Osteoblast (primary cell): Measurements from ENCODE around the gene COL5A2. TPM values are rescaled to one million over a fixed set of nuclear protein-coding genes. Genes with fewer than 3 reads are reported as not detected.
A peak's percentile ranks its signal among the peaks of the same experiment; 100 is the strongest.

Experiments used
- DNase-seq: peaks from one replicate; pipeline ENCODE4 v3.0.0; 2011; ENCODE audit warnings: low spot score, mixed read lengths; ENCODE audit not compliant: insufficient read length; ENCODE audit errors: missing footprints
- H2AFZ ChIP-seq: 2 replicates; pipeline ENCODE4 v1.6.0; 2011; ENCODE audit warnings: mild to moderate bottlenecking, low read length
- H3K27ac ChIP-seq: 2 replicates; pipeline ENCODE4 v1.5.1; 2011; ENCODE audit warnings: mild to moderate bottlenecking, low read depth, low read length, moderate library complexity
- H3K27me3 ChIP-seq: 2 replicates; pipeline ENCODE4 v1.6.0; 2012; ENCODE audit warnings: mild to moderate bottlenecking, control low read depth, inconsistent platforms, low read length, moderate library complexity; ENCODE audit not compliant: insufficient read depth
- H3K36me3 ChIP-seq: 2 replicates; pipeline ENCODE4 v1.5.1; 2011; ENCODE audit warnings: mild to moderate bottlenecking, low read length, control low read depth, moderate library complexity; ENCODE audit not compliant: insufficient read depth
- H3K4me1 ChIP-seq: 2 replicates; pipeline ENCODE4 v1.5.1; 2011; ENCODE audit warnings: mild to moderate bottlenecking, low read length, control low read depth, moderate library complexity; ENCODE audit not compliant: insufficient read depth
- H3K4me2 ChIP-seq: 2 replicates; pipeline ENCODE4 v1.6.0; 2011; ENCODE audit warnings: mild to moderate bottlenecking, low read length; ENCODE audit not compliant: insufficient read depth
- H3K4me3 ChIP-seq: fragments of 200-600 bp; sonication (generic); 3 replicates; pipeline ENCODE4 v1.5.1; 2012; ENCODE audit warnings: mild to moderate bottlenecking, low read length, inconsistent platforms; ENCODE audit not compliant: insufficient read depth
- H3K79me2 ChIP-seq: 2 replicates; pipeline ENCODE4 v1.6.0; 2012; ENCODE audit warnings: mild to moderate bottlenecking, low read length, control low read depth, inconsistent platforms; ENCODE audit not compliant: insufficient read depth
- H3K9me3 ChIP-seq: 2 replicates; pipeline ENCODE4 v1.5.1; 2011; ENCODE audit warnings: low read depth, low read length, control low read depth
- H4K20me1 ChIP-seq: 2 replicates; pipeline ENCODE4 v1.6.0; 2012; ENCODE audit warnings: mild to moderate bottlenecking, low read length, control low read depth; ENCODE audit not compliant: insufficient read depth
- CTCF ChIP-seq: IDR thresholded peaks from 2 replicates; pipeline ENCODE4 v1.5.1; 2011; ENCODE audit warnings: mild to moderate bottlenecking, low read depth, low read length, moderate library complexity; ENCODE audit errors: extremely low read depth
- total RNA-seq: library from RNA; depleted of rRNA; stranded (reverse); fragments of >200 nt; gene quantifications from 2 replicates; pipeline ENCODE4 v1.2.3, GENCODE V29; 2012

Gene COL5A2
- total RNA-seq, 1 donor, result 879 TPM

GRCh38 chr2:189057316-189057715, 122.2 kb downstream of the COL5A2 start:
- DNase-seq, result peak; percentile 26
- Histone ChIP-seq H3K4me2 (no peak overlapping the region), H3K27me3 (no peaks in the 10 kb centered on the region), H4K20me1 (no peaks in the 10 kb centered on the region), H3K4me3 (no peak overlapping the region), H2AFZ (no peak overlapping the region), H3K36me3 (peaks cover 93% of the 10 kb centered on the region), H3K79me2 (no peaks in the 10 kb centered on the region), H3K4me1 (no peaks in the 10 kb centered on the region), H3K27ac (no peak overlapping the region), H3K9me3 (no peaks in the 10 kb centered on the region)
- no peak for TF ChIP-seq CTCF

GRCh38 chr2:189056200-189057106, 123.1 kb downstream of the COL5A2 start:
- Histone ChIP-seq H3K36me3 (peaks cover 95% of the 10 kb centered on the region), H3K27me3 (no peaks in the 10 kb centered on the region), H3K9me3 (no peaks in the 10 kb centered on the region), H3K4me1 (no peaks in the 10 kb centered on the region), H3K4me3 (no peak overlapping the region), H2AFZ (no peak overlapping the region), H3K27ac (no peak overlapping the region), H3K4me2 (no peak overlapping the region), H4K20me1 (no peaks in the 10 kb centered on the region), H3K79me2 (no peaks in the 10 kb centered on the region)
- TF ChIP-seq CTCF, result no peak
- no peak for DNase-seq

GRCh38 chr2:189050165-189050712, 129.3 kb downstream of the COL5A2 start:
- H3K4me2 ChIP-seq, result no peak overlapping the region
- no peaks in the 10 kb centered on the region for H3K27me3 ChIP-seq
- no peak overlapping the region for H2AFZ ChIP-seq
- no peak for DNase-seq
- no peaks in the 10 kb centered on the region for H4K20me1 ChIP-seq
- no peak overlapping the region for H3K4me3 ChIP-seq
- peaks cover 94% of the 10 kb centered on the region for H3K36me3 ChIP-seq
- peak overlapping the region; percentile 3 for H3K27ac ChIP-seq
- H3K9me3 ChIP-seq, result no peaks in the 10 kb centered on the region
- H3K79me2 ChIP-seq, result no peaks in the 10 kb centered on the region
- no peaks in the 10 kb centered on the region for H3K4me1 ChIP-seq
- no peak for TF ChIP-seq CTCF

- Histone ChIP-seq H2AFZ (no peak overlapping the region), H3K4me3 (no peak overlapping the region), H3K4me2 (no peak overlapping the region), H3K36me3 (peaks cover 94% of the 10 kb centered on the region), H3K27me3 (no peaks in the 10 kb centered on the region), H4K20me1 (no peaks in the 10 kb centered on the region), H3K79me2 (no peaks in the 10 kb centered on the region), H3K9me3 (no peaks in the 10 kb centered on the region), H3K4me1 (no peaks in the 10 kb centered on the region), H3K27ac (peak overlapping the region; percentile 3)
- TF ChIP-seq CTCF, result no peak
- DNase-seq, result no peak
Measured at GRCh38 chr2:189049709-189050164, 129.8 kb downstream of the COL5A2 start.
